Measurements from ENCODE around the gene FAM114A1.

The FAM114A1 gene

DNA sequence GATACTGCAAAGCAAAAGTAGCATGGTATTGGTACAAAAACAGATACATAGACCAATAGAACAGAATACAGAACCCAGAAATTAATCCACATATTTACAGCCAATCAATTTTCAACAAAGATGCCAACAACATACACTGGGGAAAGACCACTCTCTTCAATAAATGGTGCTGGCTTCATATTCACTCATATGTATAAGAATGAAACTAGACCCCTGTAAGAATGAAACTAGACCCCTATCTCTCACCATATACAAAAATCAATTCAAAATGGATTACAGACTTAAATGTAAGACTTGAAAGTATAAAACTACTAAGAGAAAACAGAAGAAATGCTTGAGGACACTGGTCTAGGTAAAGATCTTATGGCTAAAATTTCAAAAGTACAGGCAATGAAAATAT lies 30.3 kb upstream of the FAM114A1 start:
- no peak overlapping the region for H3K4me3 ChIP-seq (ENCODE audit: low read depth, low read length)
- ChIA-PET POLR2A (no interaction called here), CTCF (no interaction called here)
- H3K9me3 ChIP-seq (ENCODE audit: control insufficient read depth, insufficient read depth, low read depth, low read length): no peaks in the 10 kb centered on the region
- H3K4me1 ChIP-seq (ENCODE audit: control insufficient read depth, insufficient read depth, low read length): no peaks in the 10 kb centered on the region
- no peaks in the 10 kb centered on the region for H3K36me3 ChIP-seq (ENCODE audit: control insufficient read depth in 2 of 2, insufficient read depth in 1 of 2, low read length in 2 of 2)
- TF ChIP-seq MZF1 (tag by site-specific recombination; IDR thresholded peaks at IDR 0.05; ENCODE audit: borderline replicate concordance) (no peak), SALL2 (tag by site-specific recombination; IDR thresholded peaks at IDR 0.05; ENCODE audit: borderline replicate concordance) (no peak)
- no peak overlapping the region for H3K27ac ChIP-seq (ENCODE audit: extremely low read depth, low read depth, low read length)

DNA sequence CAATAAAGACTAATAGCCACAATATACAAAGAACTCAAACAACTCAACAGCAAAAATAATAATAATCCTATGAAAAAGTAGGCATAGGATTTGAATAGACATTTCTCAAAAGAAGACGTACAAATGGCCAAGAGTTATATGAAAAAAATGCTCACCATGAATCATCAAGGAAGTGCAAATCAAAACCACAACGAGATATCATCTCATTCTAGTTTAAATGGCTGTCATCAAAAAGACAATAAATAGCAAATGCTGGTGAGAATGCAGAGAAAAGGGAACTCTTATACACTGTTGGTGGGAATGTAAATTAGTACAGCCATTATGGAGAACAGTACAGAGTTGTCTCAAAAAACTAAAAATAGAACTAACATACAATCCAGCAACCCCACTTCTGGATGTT lies 29.8 kb upstream of the FAM114A1 start:
- no peak for TF ChIP-seq ZNF174 (tag by site-specific recombination; IDR thresholded peaks at IDR 0.05)
- TF ChIP-seq ZNF23 (tag by site-specific recombination; IDR thresholded peaks at IDR 0.05; ENCODE audit: borderline replicate concordance): no peak
- TF ChIP-seq, protein P1, sequence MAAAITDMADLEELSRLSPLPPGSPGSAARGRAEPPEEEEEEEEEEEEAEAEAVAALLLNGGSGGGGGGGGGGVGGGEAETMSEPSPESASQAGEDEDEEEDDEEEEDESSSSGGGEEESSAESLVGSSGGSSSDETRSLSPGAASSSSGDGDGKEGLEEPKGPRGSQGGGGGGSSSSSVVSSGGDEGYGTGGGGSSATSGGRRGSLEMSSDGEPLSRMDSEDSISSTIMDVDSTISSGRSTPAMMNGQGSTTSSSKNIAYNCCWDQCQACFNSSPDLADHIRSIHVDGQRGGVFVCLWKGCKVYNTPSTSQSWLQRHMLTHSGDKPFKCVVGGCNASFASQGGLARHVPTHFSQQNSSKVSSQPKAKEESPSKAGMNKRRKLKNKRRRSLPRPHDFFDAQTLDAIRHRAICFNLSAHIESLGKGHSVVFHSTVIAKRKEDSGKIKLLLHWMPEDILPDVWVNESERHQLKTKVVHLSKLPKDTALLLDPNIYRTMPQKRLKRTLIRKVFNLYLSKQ (tag by site-specific recombination; IDR thresholded peaks at IDR 0.05; ENCODE audit: borderline replicate concordance): no peak
- TF ChIP-seq ZIC2 (tag by site-specific recombination; IDR thresholded peaks at IDR 0.05): no peak
- no peak for TF ChIP-seq ZNF112 (tag by site-specific recombination; IDR thresholded peaks at IDR 0.05)
- no peak for TF ChIP-seq TRIM28 (IDR thresholded peaks at IDR 0.05; ENCODE audit: borderline replicate concordance, low read length)
- TF ChIP-seq, protein P2, sequence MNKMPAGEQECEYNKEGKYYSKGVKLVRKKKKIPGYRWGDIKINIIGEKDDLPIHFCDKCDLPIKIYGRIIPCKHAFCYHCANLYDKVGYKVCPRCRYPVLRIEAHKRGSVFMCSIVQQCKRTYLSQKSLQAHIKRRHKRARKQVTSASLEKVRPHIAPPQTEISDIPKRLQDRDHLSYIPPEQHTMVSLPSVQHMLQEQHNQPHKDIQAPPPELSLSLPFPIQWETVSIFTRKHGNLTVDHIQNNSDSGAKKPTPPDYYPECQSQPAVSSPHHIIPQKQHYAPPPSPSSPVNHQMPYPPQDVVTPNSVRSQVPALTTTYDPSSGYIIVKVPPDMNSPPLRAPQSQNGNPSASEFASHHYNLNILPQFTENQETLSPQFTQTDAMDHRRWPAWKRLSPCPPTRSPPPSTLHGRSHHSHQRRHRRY (tag by site-specific recombination; IDR thresholded peaks at IDR 0.05): no peak
- H3K27ac ChIP-seq (ENCODE audit: extremely low read depth, low read depth, low read length): no peak overlapping the region
- no peaks in the 10 kb centered on the region for H3K9me3 ChIP-seq (ENCODE audit: control insufficient read depth, insufficient read depth, low read depth, low read length)
- no peaks in the 10 kb centered on the region for H3K4me1 ChIP-seq (ENCODE audit: control insufficient read depth, insufficient read depth, low read length)
- no peaks in the 10 kb centered on the region for H3K36me3 ChIP-seq (ENCODE audit: control insufficient read depth in 2 of 2, insufficient read depth in 1 of 2, low read length in 2 of 2)
- CTCF ChIA-PET: no interaction called here
- POLR2A ChIA-PET: no interaction called here
- no peak overlapping the region for H3K4me3 ChIP-seq (ENCODE audit: low read depth, low read length)

DNA sequence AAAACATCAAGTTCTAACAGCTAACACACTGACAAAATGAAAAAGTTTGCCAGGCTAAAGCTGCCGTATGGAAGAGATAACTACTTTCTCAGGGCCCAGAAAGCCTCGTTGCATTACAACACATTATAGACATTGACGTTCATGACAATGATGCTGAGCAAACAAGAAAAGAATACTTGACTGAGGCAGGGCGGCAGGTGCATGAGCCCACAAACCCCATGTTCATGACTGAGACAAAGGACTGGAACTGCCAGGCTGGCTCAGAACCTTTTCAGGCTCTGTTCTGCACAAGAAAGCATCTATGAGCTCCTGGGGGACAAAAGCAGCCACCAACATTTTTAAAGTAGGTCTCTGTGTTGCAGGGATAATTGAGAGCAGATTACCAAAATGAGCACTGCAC lies 24.6 kb upstream of the FAM114A1 start:
- TF ChIP-seq ZNF394 (tag by site-specific recombination; IDR thresholded peaks at IDR 0.05; ENCODE audit: borderline replicate concordance) (no peak), ZNF768 (tag by site-specific recombination; IDR thresholded peaks at IDR 0.05) (no peak)
- H3K27ac ChIP-seq (ENCODE audit: extremely low read depth, low read depth, low read length): no peak overlapping the region
- CTCF ChIA-PET: interaction anchor here (0.6 to 3.1 kb wide), 3 partner anchors 14 to 60 kb away, joined by 3 to 21 read pairs (median 3); partner anchors contain the start of genes TLR10 and TLR6
- H3K4me1 ChIP-seq (ENCODE audit: control insufficient read depth, insufficient read depth, low read length): no peaks in the 10 kb centered on the region
- POLR2A ChIA-PET: no interaction called here
- H3K9me3 ChIP-seq (ENCODE audit: control insufficient read depth, insufficient read depth, low read depth, low read length): no peaks in the 10 kb centered on the region
- H3K36me3 ChIP-seq (ENCODE audit: control insufficient read depth in 2 of 2, insufficient read depth in 1 of 2, low read length in 2 of 2): no peaks in the 10 kb centered on the region
- no peak overlapping the region for H3K4me3 ChIP-seq (ENCODE audit: low read depth, low read length)

DNA sequence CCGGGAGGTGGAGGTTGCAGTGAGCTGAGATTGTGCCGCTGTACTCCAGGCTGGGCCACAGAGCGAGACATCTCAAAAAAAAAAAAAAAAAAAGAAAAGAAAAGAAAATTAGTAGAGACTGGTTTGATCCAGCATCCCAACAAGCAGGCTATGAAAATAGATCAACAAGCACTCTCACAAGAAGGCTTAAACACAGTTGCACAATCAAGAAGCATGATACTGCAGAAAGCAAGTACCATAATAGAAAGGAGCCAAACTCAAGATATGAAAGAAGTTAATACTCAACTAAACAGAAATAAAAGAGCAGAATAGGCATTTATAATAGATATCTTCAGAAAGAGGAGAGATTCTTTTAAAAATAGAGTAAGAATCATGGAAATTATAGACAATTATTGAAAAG lies 21.6 kb upstream of the FAM114A1 start:
- Histone ChIP-seq H3K4me3 (ENCODE audit: low read depth, low read length) (no peak overlapping the region), H3K36me3 (ENCODE audit: control insufficient read depth in 2 of 2, insufficient read depth in 1 of 2, low read length in 2 of 2) (no peaks in the 10 kb centered on the region), H3K4me1 (ENCODE audit: control insufficient read depth, insufficient read depth, low read length) (no peaks in the 10 kb centered on the region), H3K9me3 (ENCODE audit: control insufficient read depth, insufficient read depth, low read depth, low read length) (no peaks in the 10 kb centered on the region), H3K27ac (ENCODE audit: extremely low read depth, low read depth, low read length) (no peak overlapping the region)
- ChIA-PET CTCF (no interaction called here), POLR2A (no interaction called here)
- TF ChIP-seq ZNF561 (tag by site-specific recombination; IDR thresholded peaks at IDR 0.05; ENCODE audit: borderline replicate concordance) (no peak), GLI4 (tag by site-specific recombination; IDR thresholded peaks at IDR 0.05) (no peak), ZNF510 (tag by site-specific recombination; IDR thresholded peaks at IDR 0.05; ENCODE audit: insufficient replicate concordance) (no peak), ZNF221 (tag by site-specific recombination; IDR thresholded peaks at IDR 0.05; ENCODE audit: borderline replicate concordance) (no peak), SALL2 (tag by site-specific recombination; IDR thresholded peaks at IDR 0.05; ENCODE audit: borderline replicate concordance) (no peak)

Measured in HEK293 (cell line).